GM18502 (cell line): ENCODE data around the gene DNAH6.

Experiments
- ATAC-seq: cut with Tn5 transposase; IDR thresholded peaks from one replicate; pipeline ENCODE4 v1.9.1; 2021; ENCODE audit warnings: mild to moderate bottlenecking; ENCODE audit not compliant: unreplicated experiment, poor library complexity

Gene DNAH6

DNA sequence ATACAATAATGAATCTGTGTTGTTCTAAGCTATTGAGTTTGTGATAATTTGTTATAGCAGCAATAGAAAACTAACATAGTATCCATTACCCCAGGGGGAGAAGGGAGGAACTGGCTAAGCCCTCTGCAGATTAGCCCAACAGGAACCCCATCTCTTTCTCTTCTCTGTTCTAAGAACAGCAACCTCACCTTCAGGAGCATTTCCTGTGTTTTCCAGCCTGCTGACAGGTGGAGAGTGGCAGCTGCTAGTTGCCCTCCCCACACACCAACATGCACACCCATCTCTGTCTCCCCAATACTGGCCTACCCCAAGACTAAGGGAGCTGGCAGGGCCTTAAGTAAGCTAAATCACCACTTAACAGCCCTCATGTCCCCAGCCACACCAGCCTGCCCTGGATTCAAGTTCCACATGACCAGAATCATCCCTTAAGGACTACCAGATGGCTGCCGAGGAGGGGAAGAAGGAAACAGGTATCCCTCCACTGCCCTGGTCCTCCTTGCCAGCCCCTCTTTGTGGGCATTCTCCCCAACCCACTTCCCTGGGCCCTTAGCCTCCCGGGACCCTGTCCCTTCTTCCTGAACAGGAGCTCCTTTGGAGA lies 311.8 kb downstream of the DNAH6 start:
- ATAC-seq, result no peak

DNA sequence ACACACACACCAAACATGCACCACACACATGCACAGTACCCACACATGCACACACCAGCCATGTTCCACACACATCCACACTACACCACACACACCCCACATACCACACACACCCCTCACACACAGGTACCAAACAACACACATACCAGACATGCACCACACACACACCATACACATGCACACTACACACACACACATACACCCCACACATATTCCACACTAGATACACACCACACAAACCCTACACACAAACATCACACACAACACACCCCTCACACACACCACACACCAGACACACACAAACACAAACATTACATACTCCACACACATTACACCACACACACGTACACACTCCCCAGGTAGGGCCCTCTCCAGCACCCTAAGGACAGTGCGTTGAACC lies 313.4 kb downstream of the DNAH6 start:
- ATAC-seq, result no peak

DNA sequence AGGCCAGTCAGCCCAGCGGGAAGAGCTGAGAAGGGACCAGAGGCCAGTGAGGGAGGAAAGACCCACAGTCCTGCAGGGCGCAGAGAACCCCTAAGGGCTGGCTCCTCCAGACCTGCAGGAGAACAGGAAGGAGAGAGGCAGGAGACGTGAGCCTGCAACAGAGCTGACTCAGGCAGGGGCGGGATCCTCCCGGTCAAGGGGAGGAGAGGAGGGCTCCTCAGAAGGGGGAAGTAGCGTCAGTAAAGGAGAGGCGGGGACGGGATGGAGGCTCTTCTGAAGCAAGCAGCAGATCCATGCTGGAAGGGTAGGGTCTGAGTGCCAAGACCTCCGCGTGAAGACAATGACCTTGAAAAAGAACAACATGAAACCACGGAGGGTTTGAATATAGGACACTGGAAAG lies 313.8 kb downstream of the DNAH6 start:
- ATAC-seq, result no peak

DNA sequence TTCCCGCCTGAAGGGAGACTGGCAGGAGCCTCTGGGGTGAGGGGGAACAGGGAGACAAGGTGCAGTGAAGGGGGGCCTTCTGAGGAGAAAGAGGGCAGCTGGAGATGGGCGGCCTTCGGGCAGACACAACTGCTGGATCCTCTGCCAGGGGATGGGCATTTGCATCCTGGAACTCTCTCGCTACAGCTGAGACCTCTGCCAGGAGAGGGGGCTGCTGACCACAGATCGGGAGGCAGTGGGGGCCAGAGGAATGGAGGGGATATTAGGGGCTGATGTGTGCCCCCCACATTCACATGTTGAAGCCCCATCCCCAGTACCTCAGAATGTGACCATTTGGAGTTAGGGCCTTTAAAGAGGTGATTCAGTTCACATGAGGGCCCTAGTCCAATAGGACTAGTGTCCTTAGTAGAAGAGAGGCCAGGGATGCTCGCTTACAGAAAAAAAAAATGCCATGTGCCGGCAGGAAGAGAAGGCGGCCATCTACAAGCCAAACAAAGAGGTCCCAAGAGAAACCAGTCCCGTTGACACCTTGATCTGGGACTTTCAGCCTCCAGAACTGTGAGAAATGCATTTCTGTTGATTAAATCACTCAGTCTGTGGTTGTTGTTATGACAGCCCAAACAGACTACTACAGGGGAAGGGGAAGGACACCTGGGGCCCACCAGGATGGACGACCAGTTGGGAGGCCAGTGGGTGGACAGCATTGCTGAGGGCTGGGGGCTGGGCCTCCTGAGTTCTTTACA lies 314.6 kb downstream of the DNAH6 start:
- no peak for ATAC-seq

DNA sequence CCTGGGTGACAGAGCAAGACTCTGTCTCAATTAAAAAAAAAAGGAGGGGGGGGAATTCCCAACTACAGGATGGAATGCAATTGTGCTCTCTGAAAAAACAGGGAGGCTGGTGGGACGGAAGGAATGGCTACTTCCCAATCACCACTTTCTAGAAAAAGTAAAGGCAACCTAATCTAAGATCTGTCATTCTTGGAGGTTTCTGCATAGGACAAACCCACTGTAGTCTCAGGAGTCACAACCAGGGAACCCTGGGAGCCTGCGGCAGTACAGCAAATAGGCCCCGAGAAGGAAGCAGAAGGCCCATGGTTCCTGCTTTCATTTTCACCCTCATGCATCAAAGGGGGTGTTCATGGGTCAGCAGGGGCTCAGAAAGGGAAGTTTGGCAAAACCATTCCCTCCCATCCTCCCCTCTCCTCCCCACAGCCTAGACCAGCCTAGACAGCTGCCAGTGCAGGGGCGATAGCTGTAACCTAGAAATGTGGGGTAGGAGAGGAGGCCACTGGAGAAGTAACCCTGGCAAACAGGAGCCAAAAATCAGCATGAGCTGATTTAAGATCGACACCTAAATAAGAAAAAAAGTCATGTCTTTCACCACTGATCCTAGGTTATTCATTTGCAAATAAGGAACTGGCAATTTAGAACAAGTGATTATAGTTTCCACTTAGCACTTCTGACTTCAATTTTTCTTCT lies 316.6 kb downstream of the DNAH6 start:
- peak; percentile 93 for ATAC-seq

DNA sequence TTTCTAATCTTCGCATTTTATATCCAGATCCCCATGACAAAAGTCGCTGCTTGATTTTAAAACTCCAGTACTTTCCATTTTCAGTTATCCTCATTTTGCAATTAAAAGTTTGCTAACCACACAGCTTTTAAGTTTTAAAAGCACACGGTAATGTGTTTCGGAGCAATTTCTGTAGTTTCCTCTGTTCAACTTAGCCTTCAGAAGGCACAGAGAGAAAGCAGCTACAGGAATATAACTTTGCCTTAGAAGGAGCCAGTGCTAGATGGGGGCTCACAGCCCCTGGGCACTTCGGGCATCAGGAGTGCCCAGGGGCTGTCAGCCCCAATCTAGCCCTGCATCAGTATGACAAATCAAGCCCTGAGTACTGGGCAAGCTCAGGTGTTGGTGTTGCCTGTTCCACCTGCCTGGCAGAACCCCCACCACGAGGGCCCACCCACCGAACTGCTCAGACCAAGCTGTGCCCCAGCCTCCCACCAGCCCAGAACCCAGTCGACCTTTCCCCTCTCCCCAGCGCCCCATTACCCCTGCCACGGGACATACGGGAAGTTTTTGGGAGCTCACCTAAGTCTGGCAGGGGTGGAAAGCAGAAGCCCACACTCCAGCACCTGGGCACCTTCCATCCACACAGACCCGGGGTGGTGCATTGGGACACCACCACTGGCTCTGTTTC lies 317.3 kb downstream of the DNAH6 start:
- ATAC-seq, result no peak

DNA sequence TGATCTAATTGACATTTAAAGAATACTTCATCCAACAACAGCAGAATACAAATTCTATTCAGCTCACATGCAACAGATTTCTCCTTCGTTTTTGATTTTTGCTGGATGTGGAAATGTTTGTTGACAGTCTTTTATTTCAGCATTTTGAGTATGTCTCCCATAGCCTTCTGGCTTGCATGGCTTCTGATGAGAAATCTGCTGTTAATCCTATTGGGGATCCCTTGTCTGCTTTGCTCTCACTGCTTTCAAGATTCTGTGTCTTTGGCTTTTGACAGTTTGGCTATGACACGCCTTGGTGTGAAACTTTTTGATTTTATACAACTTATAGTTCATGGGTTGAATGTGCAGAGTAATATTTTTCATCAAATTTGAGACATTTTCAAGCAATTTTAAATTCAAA lies 319.9 kb downstream of the DNAH6 start:
- ATAC-seq, result no peak

DNA sequence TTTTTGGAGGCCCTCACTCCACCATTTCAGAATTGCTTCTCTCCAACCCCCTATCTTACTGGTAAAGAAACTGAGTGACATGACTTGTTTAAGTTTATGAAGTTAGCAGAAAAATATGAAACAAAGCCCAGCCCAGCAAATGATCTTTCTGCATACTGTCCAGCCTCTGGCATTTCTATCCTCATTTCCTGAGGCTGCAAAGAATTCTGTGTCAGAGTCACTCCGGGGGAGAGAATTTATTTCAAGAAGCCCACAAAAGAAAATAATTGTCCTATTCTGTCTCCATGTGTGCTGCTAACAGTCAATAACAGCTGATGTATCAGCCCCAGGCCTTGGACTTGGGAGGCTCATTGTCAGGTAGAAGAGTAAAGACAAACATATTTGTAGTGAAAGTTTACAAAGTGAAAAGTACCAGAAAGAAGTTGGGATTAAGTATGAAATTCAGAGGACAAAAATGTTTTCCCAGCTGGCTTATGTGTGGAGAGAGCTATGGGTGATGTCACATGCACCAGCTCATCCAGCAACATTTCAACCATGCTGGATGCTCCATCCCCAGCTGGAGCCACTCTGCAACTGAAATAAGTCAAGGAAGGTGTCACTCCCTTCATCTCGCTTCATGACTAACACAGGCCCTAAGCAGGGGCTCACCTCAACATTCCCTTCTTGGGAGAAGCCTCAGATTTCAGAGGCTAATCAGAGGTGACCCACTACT lies 322.3 kb downstream of the DNAH6 start:
- ATAC-seq, result no peak

DNA sequence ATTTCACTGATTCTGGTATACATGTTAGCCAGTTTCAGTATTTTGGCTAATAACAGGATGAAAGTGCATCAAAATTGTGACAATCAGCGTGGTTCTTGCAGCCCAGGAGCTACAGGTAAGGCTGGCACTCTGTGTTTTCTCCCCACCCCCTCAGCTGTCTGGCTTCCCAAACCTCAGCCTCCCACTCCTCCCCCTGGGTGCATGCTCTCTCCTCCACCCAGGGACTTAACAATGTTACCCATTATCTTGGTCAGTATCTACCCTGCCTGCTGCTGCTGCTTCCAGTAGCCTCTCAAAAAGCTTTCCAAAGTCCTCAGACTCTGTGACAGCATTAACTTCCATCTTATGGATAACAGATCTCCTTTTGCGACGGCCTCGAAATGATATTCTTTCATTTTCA lies 323.6 kb downstream of the DNAH6 start:
- no peak for ATAC-seq

DNA sequence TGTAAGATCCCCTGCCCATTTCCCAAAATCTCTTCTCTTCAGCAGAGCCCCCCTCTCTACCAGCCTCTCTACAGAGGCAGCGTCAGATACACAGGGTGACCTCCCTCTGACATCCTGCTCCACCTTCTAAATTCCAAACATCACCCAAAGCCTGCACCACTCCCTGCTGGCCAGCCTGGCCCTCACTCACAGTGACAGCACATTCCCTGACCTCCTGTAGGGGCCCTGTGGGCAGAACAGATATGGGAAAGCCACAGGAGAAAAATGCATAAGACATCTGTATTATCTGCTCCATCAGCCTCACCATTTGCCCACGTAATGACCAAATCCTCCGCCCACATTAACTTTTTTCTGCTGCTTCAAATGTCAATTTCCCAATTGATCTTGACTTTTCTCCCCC lies 324.0 kb downstream of the DNAH6 start:
- no peak for ATAC-seq

DNA sequence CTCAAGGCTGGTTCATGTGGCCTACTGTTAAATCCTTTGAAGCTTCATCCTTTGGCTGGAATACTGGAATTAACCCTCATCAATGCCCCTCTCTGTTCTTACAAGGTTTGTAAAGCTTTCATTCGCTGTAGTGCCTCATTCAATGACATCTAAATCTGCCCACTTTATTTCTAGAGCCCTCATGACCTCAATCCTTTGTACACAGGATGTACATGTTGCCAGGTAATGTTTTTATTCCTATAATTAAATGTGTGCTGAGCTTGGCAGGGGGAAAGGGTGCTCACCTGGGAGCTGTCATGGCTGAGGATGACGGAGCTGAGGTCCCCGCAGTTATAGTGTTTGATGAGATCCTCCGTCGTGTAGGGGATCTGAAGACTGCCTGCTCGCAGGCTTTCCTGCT lies 325.3 kb downstream of the DNAH6 start:
- ATAC-seq, result no peak

DNA sequence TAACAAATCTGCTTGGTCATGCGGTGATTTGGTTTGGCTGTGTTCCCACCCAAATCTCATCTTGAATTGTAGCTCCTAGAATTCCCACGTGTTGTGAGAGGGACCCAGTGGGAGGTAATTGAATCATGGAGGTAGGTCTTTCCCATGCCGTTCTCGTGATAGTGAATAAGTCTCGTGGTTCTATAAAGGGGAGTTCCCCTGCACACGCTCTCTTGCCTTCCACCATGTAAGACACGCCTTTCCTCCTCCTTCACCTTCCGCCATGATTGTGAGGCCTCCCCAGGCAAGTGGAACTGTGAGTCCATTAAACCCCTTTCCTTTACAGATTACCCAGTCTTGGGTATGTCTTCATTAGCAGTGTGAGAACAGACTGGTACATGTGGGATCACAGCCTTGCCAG lies 327.8 kb downstream of the DNAH6 start:
- no peak for ATAC-seq

DNA sequence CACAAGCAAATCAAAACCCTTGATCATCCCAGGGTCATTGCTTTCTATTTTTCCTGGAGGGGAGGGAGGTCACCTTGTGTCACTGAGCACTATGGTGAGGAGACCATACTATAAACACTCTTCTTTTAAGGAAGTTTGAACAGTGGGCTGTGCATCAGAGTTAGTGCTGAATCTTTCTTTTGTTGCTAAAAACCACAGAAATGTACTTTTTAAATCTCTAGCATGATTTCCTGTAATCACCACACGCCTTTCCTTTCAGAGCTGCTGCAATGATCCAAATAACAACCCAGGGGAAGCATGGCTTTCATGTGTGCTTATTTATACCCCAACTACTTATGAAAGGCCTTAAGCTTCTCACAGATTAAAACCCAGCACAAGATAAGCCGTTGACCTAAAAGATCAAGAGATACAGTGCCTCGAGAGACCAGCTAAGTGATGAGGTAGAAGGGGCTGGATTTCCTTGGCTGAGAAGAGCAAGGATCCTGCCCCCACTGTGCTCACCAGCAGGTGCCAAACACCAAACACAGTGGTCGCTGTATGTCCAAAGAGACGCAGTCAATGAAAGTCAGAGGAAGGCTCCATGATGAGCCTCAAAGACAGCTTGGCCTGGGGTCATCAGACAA lies 329.9 kb downstream of the DNAH6 start:
- ATAC-seq, result peak; percentile 46

DNA sequence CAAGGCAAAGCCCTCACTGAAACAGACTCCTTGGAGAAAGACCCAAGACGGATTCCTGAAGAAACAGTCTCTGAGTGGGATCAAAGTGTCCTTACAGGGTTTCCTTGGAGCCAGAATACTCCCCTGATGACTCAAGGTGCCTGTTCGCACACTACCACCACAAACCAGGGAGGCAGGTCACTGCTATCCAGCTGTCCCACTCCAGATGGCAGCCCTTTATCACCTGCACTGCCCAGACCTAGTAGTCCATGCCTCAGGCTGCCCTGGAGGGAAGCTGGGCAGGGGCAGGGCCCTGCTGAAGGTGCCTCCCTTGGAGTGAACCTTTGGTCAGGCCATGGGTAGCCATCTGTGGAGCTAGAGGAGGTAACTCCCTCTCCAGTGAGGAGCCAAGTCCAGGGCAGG lies 330.4 kb downstream of the DNAH6 start:
- no peak for ATAC-seq

DNA sequence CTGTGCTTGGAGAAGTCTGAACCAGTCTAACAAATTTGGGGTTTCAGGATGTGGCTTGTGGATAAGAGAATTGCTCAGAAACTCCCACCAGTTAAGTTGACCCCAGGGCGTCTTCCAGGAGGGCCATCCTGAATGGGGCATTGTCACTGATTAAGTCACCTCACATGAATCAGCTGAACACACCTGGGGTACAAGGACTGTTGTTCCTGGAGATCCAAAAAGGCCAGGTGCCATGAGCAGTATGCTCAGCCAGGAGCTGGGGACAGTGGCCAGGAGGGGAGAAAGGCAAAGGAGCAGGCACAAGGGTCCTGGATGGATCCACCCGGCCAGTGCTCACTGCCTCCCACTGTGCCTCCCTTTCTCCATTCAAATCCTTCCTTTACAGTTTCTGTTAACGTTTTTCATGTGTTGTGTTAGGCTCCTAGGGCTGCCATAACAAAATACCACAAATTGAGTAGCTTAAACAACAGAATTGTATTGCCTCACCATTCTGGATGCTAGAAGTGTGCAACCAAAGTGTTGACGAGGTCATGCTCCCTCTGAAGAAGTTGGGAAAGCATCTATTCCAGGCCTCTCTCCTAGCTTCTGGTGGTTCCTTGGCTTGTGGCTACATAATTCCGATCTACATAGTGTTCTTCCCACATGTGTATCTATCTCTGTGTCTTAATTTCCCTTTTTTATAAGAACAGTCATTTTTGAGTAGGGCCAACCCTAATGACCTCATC lies 331.2 kb downstream of the DNAH6 start:
- no peak for ATAC-seq

DNA sequence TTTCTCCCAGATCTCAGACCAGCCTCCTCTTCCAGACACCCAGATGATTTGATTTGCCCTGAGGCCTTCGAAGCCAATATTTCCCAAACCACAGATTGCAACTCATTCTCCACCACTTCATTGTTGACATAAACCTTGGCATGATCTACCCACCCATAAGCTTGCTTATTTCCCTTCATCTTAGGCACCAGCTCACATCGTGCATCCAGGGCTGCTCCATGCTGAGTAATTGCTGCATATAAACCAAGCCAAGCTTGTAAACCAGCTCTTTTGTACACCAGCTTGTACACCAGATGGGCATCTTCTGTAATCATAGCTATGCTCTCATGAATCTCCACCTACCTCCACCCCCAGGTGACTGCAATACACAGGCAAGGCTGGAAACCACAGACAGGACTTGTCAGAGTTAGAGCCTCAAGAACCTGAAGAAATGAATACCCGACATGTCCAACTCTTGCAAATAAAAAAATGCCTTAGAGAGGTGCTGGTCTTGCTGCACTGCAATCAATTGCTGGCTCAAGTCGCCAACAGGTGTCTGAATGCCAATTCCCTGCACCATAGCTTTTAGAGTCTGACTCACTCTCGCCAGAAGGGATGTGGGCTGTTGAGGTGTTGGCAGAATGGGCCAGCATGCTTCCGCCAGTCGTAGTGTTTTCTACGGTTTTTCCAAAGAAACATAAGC lies 333.1 kb downstream of the DNAH6 start:
- no peak for ATAC-seq

DNA sequence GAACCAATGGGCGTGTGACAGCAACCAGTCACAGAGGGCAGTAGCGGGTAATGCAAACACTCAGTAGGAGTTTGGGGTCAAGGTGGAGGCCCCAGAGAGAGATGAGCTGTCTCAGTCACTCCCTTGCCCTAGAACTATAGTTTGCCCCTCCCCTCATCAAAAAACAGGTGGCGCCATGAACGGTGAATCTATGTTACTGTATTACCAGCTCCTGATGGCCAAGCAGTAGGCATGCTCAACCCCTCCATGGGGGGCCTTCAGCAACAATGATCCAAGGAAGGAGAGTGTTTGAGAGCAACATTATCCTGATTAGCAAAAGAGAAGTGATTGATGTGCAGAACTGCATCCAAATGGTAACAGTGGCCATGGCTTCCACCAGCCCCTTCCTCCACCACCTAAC lies 334.2 kb downstream of the DNAH6 start:
- ATAC-seq, result no peak

DNA sequence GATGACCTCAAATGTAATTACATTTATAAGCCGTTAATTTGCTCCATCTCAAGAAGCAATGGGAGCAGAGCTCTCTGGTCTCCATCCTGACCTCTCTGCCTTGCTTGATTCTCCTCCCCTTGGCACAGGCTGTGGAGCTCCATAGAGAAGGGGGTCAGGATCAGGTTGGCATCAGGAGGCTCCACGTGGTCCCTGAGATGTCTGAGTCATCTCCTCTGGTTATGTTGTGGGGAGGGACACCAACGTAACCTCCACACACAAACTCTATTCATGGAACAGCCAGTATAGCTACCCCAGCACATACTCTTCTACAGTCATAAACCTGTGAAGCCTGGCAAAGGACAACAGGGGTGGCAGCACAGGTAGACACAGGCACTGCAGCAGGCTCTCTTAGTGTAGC lies 335.6 kb downstream of the DNAH6 start:
- ATAC-seq, result no peak

DNA sequence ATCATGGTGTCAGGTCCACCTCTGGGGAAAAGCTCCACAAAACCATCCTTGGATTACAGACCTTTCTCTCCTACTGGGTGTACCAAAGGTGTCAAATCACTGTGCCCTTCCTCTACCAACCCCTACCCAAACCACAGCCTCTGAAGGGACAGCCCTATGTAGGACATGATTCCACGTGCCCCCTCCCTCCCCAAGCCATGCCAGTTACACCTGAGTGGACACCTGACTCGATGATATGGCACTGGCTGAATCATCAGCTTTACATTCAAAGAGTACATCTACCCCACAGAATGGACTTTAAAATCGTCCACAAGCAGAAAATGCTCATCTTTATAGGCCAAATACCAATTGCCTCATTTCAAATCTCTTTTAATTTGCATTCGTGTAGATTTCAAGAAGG lies 338.6 kb downstream of the DNAH6 start:
- no peak for ATAC-seq
